Upper lobe of left lung (tissue), 6 donors: ENCODE measurements around the gene DNAH3. TPM values are rescaled to one million over a fixed set of nuclear protein-coding genes. Genes with fewer than 3 reads are reported as not detected.
A peak's percentile ranks its signal among the peaks of the same experiment; 100 is the strongest.
"Not testable (repeated sequence)": the region's sequence is repeated elsewhere in the genome, so short reads cannot be mapped to it uniquely, and the experiment has no call there.

Experiments used
- ATAC-seq, 2 donors: fragments of 200-7000 bp; cut with Tn5 transposase; one replicate each; pipeline ENCODE4 v1.9.1; 2022; ENCODE audit warnings: mild to moderate bottlenecking in 2 of 2, moderate library complexity in 2 of 2; ENCODE audit not compliant: low FRiP score in 2 of 2
- DNase-seq, 2 donors: peaks; one replicate each; pipeline ENCODE4 v3.0.0-alpha.2; 2019 to 2020
- H3K27ac ChIP-seq, 4 donors: fragments of 200-600 bp; sonication (generic); one replicate each; pipeline ENCODE4 v1.5.1; 2016 to 2019
- H3K27me3 ChIP-seq, 4 donors: fragments of 200-600 bp; sonication (generic); one replicate each; pipeline ENCODE4 v1.5.1; 2017 to 2019
- H3K36me3 ChIP-seq, 4 donors: fragments of 200-600 bp; sonication (generic); one replicate each; pipeline ENCODE4 v1.5.1; 2016 to 2019
- H3K4me1 ChIP-seq, 4 donors: fragments of 200-600 bp; sonication (generic); one replicate each; pipeline ENCODE4 v1.5.1; 2018 to 2019
- H3K4me3 ChIP-seq, 4 donors: fragments of 200-600 bp; sonication (generic); one replicate each; pipeline ENCODE4 v1.5.1; 2017 to 2019; ENCODE audit warnings: mild to moderate bottlenecking in 2 of 4, moderate library complexity in 1 of 4
- H3K9me3 ChIP-seq, 4 donors: fragments of 200-600 bp; sonication (generic); one replicate each; pipeline ENCODE4 v1.5.1; 2018 to 2019
- EP300 ChIP-seq, 4 donors: sonication (generic); formaldehyde crosslinking; IDR thresholded peaks; one replicate each; pipeline ENCODE4 v1.5.1; 2017; ENCODE audit warnings: antibody characterized with exemption in 4 of 4, control low read depth in 2 of 4
- POLR2A ChIP-seq, 4 donors: fragments of 450-650 bp; IDR thresholded peaks; one replicate each; pipeline ENCODE4 v1.5.1; 2016 to 2017; ENCODE audit warnings: antibody characterized with exemption in 4 of 4, mild to moderate bottlenecking in 2 of 4
- POLR2AphosphoS5 ChIP-seq, 2 donors: sonication (generic); formaldehyde crosslinking; IDR thresholded peaks; one replicate each; pipeline ENCODE4 v1.5.1; 2017; ENCODE audit warnings: antibody characterized with exemption in 2 of 2
- WGBS, 2 donors: methylation state at CpG; one replicate each; pipeline ENCODE4 v1.1.5; 2017 to 2018; 5-methylcytosine and 5-hydroxymethylcytosine counted together
- total RNA-seq, 6 donors: library from RNA; depleted of rRNA in 4 of 6; stranded (reverse); fragments of >200 nt in 4 of 6; gene quantifications; one replicate each; pipeline versions ENCODE4 v1.1.0 to v1.2.1, GENCODE V29; 2016 to 2021
- TF ChIP-seq, protein P1 (sequence below), 6 experiments: fragments of 450-650 bp in 4 of 6; fragments of 200-600 bp in 2 of 6; sonication (generic) in 2 of 6; IDR thresholded peaks; one replicate each; pipeline ENCODE4 v1.5.1; 2016 to 2019; ENCODE audit warnings: antibody characterized with exemption in 6 of 6
- donor health status: DM: no; HTN: no; CAD: no; lungs with moderate emphysema.
- donor health status: DM: no; HTN: yes; CAD: no; lungs with severe emphysema.

Gene DNAH3
- total RNA-seq, 6 donors from 2014 or later = 0.23 to 48.1 (median 4.8) TPM

DNA sequence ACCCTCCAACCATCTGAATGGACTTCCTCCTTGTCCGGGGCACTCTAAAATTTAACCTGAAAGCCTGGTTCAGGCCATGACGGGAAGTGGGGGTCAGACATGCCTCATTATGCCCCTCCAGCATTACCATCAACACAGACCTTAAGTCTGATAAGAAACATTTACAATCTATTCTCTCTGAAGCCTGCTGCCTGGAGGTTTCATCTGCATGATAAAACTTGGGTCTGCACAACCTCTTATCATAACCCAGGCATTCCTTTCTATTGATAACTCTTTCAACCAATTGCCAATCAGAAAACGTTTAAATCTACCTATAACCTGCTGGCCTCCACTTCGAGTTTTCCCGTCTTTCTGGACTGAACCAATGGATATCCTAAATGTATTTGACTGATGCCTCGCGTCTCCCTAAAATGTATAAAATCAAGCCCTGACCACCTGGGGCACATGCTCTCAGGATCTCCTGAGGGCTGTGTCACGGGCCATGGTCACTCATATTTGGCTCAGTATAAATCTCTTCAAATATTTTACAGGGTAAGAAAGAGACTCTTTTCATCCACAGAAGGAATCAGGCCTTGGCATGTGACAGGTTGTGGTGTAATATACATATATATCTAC is 204.5 kb downstream of the DNAH3 start:
- ATAC-seq (no peak), DNase-seq (no peak)
- Histone ChIP-seq H3K9me3 (no peaks in the 10 kb centered on the region), H3K4me1 (no peaks in the 10 kb centered on the region), H3K27me3 (no peaks in the 10 kb centered on the region), H3K27ac (no peak overlapping the region), H3K36me3 (no peaks in the 10 kb centered on the region), H3K4me3 (no peak overlapping the region)
- TF ChIP-seq POLR2A (IDR thresholded peaks at IDR 0.05) = no peak
- TF ChIP-seq POLR2AphosphoS5 (IDR thresholded peaks at IDR 0.05) = no peak
- TF ChIP-seq, protein P1, sequence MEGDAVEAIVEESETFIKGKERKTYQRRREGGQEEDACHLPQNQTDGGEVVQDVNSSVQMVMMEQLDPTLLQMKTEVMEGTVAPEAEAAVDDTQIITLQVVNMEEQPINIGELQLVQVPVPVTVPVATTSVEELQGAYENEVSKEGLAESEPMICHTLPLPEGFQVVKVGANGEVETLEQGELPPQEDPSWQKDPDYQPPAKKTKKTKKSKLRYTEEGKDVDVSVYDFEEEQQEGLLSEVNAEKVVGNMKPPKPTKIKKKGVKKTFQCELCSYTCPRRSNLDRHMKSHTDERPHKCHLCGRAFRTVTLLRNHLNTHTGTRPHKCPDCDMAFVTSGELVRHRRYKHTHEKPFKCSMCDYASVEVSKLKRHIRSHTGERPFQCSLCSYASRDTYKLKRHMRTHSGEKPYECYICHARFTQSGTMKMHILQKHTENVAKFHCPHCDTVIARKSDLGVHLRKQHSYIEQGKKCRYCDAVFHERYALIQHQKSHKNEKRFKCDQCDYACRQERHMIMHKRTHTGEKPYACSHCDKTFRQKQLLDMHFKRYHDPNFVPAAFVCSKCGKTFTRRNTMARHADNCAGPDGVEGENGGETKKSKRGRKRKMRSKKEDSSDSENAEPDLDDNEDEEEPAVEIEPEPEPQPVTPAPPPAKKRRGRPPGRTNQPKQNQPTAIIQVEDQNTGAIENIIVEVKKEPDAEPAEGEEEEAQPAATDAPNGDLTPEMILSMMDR (IDR thresholded peaks at IDR 0.05) = no peak
- no peak for TF ChIP-seq EP300 (IDR thresholded peaks at IDR 0.05)
- 91 to 92% methylated on average over 8 of the region's 8 CpGs for WGBS, 2 donors

DNA sequence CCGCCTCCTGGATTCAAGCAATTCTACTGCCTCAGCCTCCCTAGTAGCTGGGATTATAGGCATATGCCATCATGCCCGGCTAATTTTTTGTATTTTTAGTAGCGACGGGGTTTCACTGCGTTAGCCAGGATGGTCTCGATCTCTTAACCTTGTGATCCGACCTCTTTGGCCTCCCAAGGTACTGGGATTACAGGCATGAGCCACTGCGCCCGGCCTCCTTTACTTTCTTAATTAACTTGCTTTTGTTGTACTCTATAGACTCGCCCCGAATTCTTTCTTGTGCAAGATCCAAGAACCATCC is 205.1 kb downstream of the DNAH3 start:
- DNase-seq, H3K36me3 ChIP-seq, H3K4me3 ChIP-seq, H3K27me3 ChIP-seq, H3K9me3 ChIP-seq, ATAC-seq, H3K4me1 ChIP-seq, H3K27ac ChIP-seq: not testable (repeated sequence)
- 98% methylated on average over 11 of the region's 11 CpGs for WGBS, 2 donors

DNA sequence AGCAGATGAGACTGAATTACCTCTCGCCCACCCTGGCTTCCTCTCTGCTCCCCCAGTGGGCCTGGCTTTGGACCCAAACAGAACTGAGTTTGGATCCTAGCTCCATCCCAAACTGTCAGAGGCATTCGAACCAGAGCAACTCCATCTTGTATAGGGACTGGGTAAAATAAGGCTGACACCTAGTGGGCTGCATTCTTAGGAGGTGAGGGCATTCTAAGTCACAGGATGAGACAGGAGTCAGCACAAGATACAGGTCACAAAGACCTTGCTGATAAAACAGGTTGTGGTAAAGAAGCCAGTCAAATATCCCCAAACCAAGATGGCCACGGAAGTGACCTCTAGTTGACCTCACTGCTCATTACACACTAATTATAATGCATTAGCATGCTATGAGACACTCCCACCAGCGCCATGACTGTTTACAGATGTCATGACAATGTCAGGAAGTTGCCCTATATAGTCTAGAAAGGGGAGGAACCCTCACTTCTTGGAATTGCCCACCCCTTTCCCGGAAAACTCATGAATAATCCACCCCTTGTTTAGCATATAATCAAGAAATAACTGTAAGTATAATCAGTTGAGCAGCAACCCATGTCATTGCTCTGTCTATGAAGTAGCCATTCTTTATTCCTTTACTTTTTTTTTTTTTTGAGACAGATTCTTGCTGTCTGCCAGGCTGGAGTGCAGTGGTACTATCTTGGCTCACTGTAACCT is 205.6 kb downstream of the DNAH3 start:
- Histone ChIP-seq H3K4me1 (no peaks in the 10 kb centered on the region), H3K27me3 (no peaks in the 10 kb centered on the region), H3K36me3 (no peaks in the 10 kb centered on the region), H3K4me3 (no peak overlapping the region), H3K27ac (no peak overlapping the region), H3K9me3 (no peaks in the 10 kb centered on the region)
- WGBS, 2 donors = 69 to 79% methylated on average over 4 to 5 of the region's 5 CpGs
- peak in 1 of 2 donors; percentile 8 for TF ChIP-seq POLR2AphosphoS5 (IDR thresholded peaks at IDR 0.05)
- TF ChIP-seq, protein P1 (IDR thresholded peaks at IDR 0.05) = no peak
- DNase-seq (no peak), ATAC-seq (no peak)

DNA sequence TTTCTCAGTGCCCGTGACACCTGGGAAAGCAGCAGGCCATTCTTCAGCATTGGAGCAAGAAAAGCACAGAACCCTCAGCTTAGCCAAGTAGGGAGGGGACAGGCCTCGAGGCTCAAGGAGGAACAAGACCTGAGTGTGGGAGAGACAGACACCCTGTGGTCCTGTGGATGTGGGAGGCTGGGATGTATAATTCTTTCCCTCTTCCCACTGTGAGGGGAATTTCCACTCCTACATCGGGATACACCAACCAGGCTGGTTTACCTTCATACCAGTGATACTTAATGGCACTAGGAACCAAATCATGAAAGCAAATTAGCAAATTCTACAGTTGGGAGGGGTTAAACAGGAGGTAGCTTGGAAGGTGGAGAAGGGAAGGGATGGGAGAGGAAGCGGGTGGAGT is 208.4 kb downstream of the DNAH3 start:
- no peak for DNase-seq
- no peaks in the 10 kb centered on the region for H3K27me3 ChIP-seq
- no peak overlapping the region for H3K4me3 ChIP-seq
- ATAC-seq = no peak
- 62 to 78% methylated on average over 4 of the region's 4 CpGs for WGBS, 2 donors
- H3K27ac ChIP-seq = no peak overlapping the region
- H3K4me1 ChIP-seq = no peaks in the 10 kb centered on the region
- H3K9me3 ChIP-seq = no peaks in the 10 kb centered on the region
- no peaks in the 10 kb centered on the region for H3K36me3 ChIP-seq
- TF ChIP-seq POLR2A (IDR thresholded peaks at IDR 0.05) (no peak), EP300 (IDR thresholded peaks at IDR 0.05) (no peak), POLR2AphosphoS5 (IDR thresholded peaks at IDR 0.05) (no peak)
- TF ChIP-seq, protein P1 (IDR thresholded peaks at IDR 0.05) = no peak

DNA sequence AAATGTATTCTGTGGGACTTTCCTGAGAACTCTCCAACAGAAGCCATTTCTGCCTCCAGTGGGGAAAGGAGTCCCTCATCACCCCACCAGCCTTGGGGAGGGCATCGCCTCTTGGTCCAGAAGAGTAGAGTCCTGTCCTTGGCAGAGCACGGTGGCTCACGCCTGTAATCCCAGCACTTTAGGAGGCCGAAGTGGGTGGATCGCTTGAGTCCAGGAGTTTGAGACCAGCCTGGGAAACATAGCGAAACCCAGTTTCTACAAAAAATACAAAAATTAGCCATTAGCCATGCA is 209.1 kb downstream of the DNAH3 start:
- Histone ChIP-seq H3K9me3 (no peaks in the 10 kb centered on the region), H3K4me3 (no peak overlapping the region), H3K27ac (no peak overlapping the region), H3K36me3 (no peaks in the 10 kb centered on the region), H3K27me3 (no peaks in the 10 kb centered on the region), H3K4me1 (no peaks in the 10 kb centered on the region)
- DNase-seq = no peak
- TF ChIP-seq, protein P1 (IDR thresholded peaks at IDR 0.05) = no peak
- TF ChIP-seq POLR2A (IDR thresholded peaks at IDR 0.05) (no peak), EP300 (IDR thresholded peaks at IDR 0.05) (no peak), POLR2AphosphoS5 (IDR thresholded peaks at IDR 0.05) (no peak)
- ATAC-seq = no peak
- 96 to 100% methylated on average over 6 of the region's 6 CpGs for WGBS, 2 donors
